ENCODE measurements around the gene TRAF1.

Gene TRAF1

GRCh38 chr9:120875954-120876841 is 50.4 kb downstream of the TRAF1 start:
- no peak for TF ChIP-seq CTCF (IDR thresholded peaks at IDR 0.05)

- TF ChIP-seq CTCF (IDR thresholded peaks at IDR 0.05): no peak
Observed at GRCh38 chr9:120875643-120875953, 51.0 kb downstream of the TRAF1 start.

GRCh38 chr9:120875195-120875565 is 51.4 kb downstream of the TRAF1 start:
- no peak for TF ChIP-seq CTCF (IDR thresholded peaks at IDR 0.05)

- TF ChIP-seq CTCF (IDR thresholded peaks at IDR 0.05): no peak
Observed at GRCh38 chr9:120874226-120875194, 52.1 kb downstream of the TRAF1 start.

GRCh38 chr9:120873512-120873911 is 53.1 kb downstream of the TRAF1 start:
- no peak for TF ChIP-seq CTCF (IDR thresholded peaks at IDR 0.05)

GRCh38 chr9:120872791-120873502 is 53.6 kb downstream of the TRAF1 start:
- TF ChIP-seq CTCF (IDR thresholded peaks at IDR 0.05): no peak

- TF ChIP-seq CTCF (IDR thresholded peaks at IDR 0.05): no peak
Observed at GRCh38 chr9:120870206-120870605, 56.4 kb downstream of the TRAF1 start.
